Measurements from ENCODE around the gene CTTNBP2NL. TPM values are rescaled to one million over a fixed set of nuclear protein-coding genes. Genes with fewer than 3 reads are reported as not detected.
A peak's percentile ranks its signal among the peaks of the same experiment; 100 is the strongest.

CTTNBP2NL gene
- total RNA-seq, 2 experiments from 2014 or later = 2.8 to 7.0 TPM

DNA sequence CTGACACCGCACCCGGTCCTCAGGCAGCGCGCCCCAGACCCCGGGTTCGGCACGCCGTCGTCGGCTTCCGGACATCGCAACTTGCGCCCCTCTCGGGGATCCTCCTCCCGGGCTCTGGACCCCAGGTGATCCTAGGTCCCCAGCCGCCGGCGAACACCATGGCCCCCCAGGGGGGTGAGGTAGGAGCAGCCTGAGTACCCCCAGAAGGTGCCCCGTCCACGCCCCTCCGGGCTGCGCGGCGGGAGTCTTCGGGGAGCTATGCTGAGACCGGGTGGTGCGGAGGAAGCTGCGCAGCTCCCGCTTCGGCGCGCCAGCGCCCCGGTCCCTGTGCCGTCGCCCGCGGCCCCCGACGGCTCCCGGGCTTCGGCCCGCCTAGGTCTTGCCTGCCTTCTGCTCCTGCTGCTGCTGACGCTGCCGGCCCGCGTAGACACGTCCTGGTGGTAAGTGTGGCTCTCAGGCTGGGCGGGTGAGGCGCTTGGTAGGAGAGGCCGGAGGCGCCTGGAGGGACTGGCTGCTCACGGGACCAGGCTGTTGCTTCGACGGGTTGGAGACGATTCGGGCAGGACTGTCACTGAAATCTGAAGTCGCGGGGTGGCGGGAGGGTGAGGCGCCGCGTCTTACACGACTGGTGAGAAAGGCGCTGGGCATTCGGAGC is 113.1 kb downstream of the CTTNBP2NL start:
- Mint-ChIP-seq H3K27ac (no peak overlapping the region), H3K36me3 (no peaks in the 10 kb centered on the region), H3K27me3 (peaks cover 55% of the 10 kb centered on the region), H3K4me3 (peak overlapping the region; percentile 31), H3K9me3 (ENCODE audit: low read depth) (no peaks in the 10 kb centered on the region), H3K4me1 (peaks cover 10% of the 10 kb centered on the region)
- no peak for DNase-seq
- CTCF ChIA-PET = interaction anchor here (1.0 to 1.6 kb wide), 5 partner anchors 24 to 206 kb away, joined by 3 to 4 read pairs (median 3); partner anchors contain the start of gene PPM1J
- peak; percentile 27 for ATAC-seq

DNA sequence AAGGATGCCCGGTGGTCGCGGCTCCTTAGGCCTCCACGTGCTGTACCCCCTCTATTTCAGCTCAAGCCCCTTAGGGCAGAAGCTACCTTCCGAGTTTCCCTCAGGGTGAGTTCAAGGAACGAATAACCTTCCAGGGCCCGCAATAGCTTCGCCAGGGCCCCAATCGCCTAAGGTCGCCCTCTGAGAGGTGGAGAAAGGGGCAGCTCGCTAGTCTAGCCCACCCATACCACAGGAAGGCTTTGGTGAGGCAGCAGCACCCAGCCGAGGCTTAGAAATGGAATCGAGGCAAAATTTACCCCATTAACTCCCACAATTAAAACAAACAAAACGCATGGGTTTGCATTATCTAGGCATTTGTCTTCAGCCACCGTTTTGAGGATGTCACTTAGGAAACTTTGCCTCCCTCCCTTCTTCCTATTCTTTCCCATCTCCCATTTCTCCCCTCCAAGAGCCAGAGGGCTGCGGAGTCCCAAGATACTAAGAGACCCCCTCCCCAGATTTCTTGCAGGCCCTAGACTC is 113.7 kb downstream of the CTTNBP2NL start:
- H3K4me3 Mint-ChIP-seq = no peak overlapping the region
- no peaks in the 10 kb centered on the region for H3K36me3 Mint-ChIP-seq
- CTCF ChIA-PET = interaction anchor here (1.0 to 1.6 kb wide), 4 partner anchors 25 to 206 kb away, joined by 3 to 4 read pairs (median 3); partner anchors contain the start of gene PPM1J
- DNase-seq = no peak
- H3K9me3 Mint-ChIP-seq (ENCODE audit: low read depth) = no peaks in the 10 kb centered on the region
- ATAC-seq = no peak
- H3K4me1 Mint-ChIP-seq = peaks cover 10% of the 10 kb centered on the region
- H3K27me3 Mint-ChIP-seq = peaks cover 49% of the 10 kb centered on the region
- no peak overlapping the region for H3K27ac Mint-ChIP-seq

- Mint-ChIP-seq H3K9me3 (ENCODE audit: low read depth) (no peaks in the 10 kb centered on the region), H3K4me1 (peaks cover 10% of the 10 kb centered on the region)
Observed at GRCh38 chr1:112510340-112510739, 114.3 kb downstream of the CTTNBP2NL start.

More at GRCh38 chr1:112510340-112510739, 114.3 kb downstream of the CTTNBP2NL start:
- DNase-seq (no peak), ATAC-seq (no peak)
- no peaks in the 10 kb centered on the region for H3K36me3 Mint-ChIP-seq
- H3K4me3 Mint-ChIP-seq = no peak overlapping the region
- no peak overlapping the region for H3K27ac Mint-ChIP-seq
- H3K27me3 Mint-ChIP-seq = peaks cover 44% of the 10 kb centered on the region
- CTCF ChIA-PET = interaction anchor here (1.6 kb wide), 1 partner anchor 119 kb away, joined by 4 read pairs; no protein-coding TSS in a partner anchor

Small RNAs within 50 kb of the gene (microRNA-seq; reads per million reads assigned to microRNA genes)
- not detected for gene MIR4256

Other genes with a start within 250 kb of the CTTNBP2NL start
- under 1 TPM; 0.07 to 0.12 TPM for gene WNT2B, start 112.8 kb downstream of the CTTNBP2NL start, total RNA-seq
- 10 to 100 TPM; 13.2 to 18.9 TPM for gene ST7L, start 222.9 kb downstream of the CTTNBP2NL start, total RNA-seq
- gene CAPZA1, start 223.6 kb downstream of the CTTNBP2NL start, total RNA-seq = 100 to 1,000 TPM; 293 to 301 TPM